SK-N-MC (cell line): Measurements from ENCODE around the gene MRPS24.
"Not testable (repeated sequence)": the region's sequence is repeated elsewhere in the genome, so short reads cannot be mapped to it uniquely, and the experiment has no call there.

ENCODE experiments used
- EZH2 ChIP-seq: fragments of 200-600 bp; sonication (generic); IDR thresholded peaks from one replicate; pipeline ENCODE4 v1.6.1; 2017; ENCODE audit warnings: antibody characterized with exemption
- FOXP2 ChIP-seq: optimal IDR thresholded peaks from 2 replicates; pipeline ENCODE3; 2011; ENCODE audit warnings: mild to moderate bottlenecking, moderate library complexity; ENCODE audit not compliant: insufficient read depth; ENCODE audit errors: extremely low read length, control extremely low read depth
- POLR2AphosphoS5 ChIP-seq: IDR thresholded peaks from 2 replicates; pipeline ENCODE4 v1.6.1; 2012; ENCODE audit warnings: mild to moderate bottlenecking, low read depth, low read length, borderline replicate concordance

DNA sequence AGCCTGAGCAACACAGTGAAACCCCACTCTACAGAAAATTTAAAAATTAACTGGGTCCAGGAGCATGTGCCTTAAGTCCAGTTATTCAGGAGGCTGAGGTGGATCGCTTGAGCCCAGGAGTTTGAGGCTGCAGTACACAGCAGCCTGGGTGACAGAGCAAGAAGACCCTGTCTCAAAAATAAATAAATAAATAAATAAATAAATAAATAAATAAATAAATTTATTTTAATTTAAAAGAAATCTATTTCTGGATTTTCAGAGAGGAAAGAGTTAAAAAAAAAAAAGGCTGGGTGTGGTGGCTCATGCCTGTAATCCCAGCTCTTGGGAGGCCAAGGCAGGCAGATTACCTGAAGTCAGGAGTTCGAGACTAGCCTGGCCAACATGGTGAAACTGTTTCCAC, 29.3 kb upstream of the MRPS24 start:
- not testable (repeated sequence) for TF ChIP-seq EZH2, POLR2AphosphoS5, FOXP2
